Measurements from ENCODE around the gene DACT3. TPM values are rescaled to one million over a fixed set of nuclear protein-coding genes. Genes with fewer than 3 reads are reported as not detected.

Gene DACT3
- polyA plus RNA-seq, 1 of the 3 experiments (the other 2 are of a cell fraction), result 9.5 TPM

Small RNA genes within 50 kb of the gene (small RNA-seq; reads per million reads assigned to genes)
- gene MIR320E (0 to 2.3 (median 0) reads per million in 7 experiments), gene RN7SL364P (0 reads per million in 7 experiments)

Other genes starting within 250 kb of the DACT3 start
- 0.03 TPM in 1 of 2 replicates, not detected in the other for gene CCDC8, start 247.6 kb downstream of the DACT3 start, polyA plus RNA-seq (2012; rRNA removed)
- gene PNMA8C, start 232.2 kb downstream of the DACT3 start, polyA plus RNA-seq (2012; rRNA removed), result 1.3 and 1.6 TPM in 2 replicates
- 10.2 and 13.8 TPM in 2 replicates for gene PNMA8A, start 189.6 kb downstream of the DACT3 start, polyA plus RNA-seq (2012; rRNA removed)
- 0.63 and 0.92 TPM in 2 replicates for gene PNMA8B, start 165.3 kb downstream of the DACT3 start, polyA plus RNA-seq (2012; rRNA removed)
- gene CALM3, start 59.9 kb downstream of the DACT3 start, polyA plus RNA-seq (2012; rRNA removed), result 445 and 495 TPM in 2 replicates
- 2.5 and 3.3 TPM in 2 replicates for gene PTGIR, start 36.1 kb downstream of the DACT3 start, polyA plus RNA-seq (2012; rRNA removed)
- gene GNG8, start 25.0 kb downstream of the DACT3 start, polyA plus RNA-seq (2012; rRNA removed), result not detected in 2 replicates
- 14.1 and 21.4 TPM in 2 replicates for gene PRKD2, start 55.9 kb upstream of the DACT3 start, polyA plus RNA-seq (2012; rRNA removed)
- 30.4 and 37.3 TPM in 2 replicates for gene FKRP, start 84.9 kb upstream of the DACT3 start, polyA plus RNA-seq (2012; rRNA removed)
- gene STRN4, start 85.3 kb upstream of the DACT3 start, polyA plus RNA-seq (2012; rRNA removed), result 73.1 and 92.8 TPM in 2 replicates
- 76.7 and 80.4 TPM in 2 replicates for gene SLC1A5, start 127.4 kb upstream of the DACT3 start, polyA plus RNA-seq (2012; rRNA removed)
- 380 and 565 TPM in 2 replicates for gene AP2S1, start 189.7 kb upstream of the DACT3 start, polyA plus RNA-seq (2012; rRNA removed)
- 19.7 and 25.1 TPM in 2 replicates for gene ARHGAP35, start 199.8 kb upstream of the DACT3 start, polyA plus RNA-seq (2012; rRNA removed)

All from SK-N-SH (cell line).